Measurements from ENCODE around the gene ABCA1. TPM values are rescaled to one million over a fixed set of nuclear protein-coding genes. Genes with fewer than 3 reads are reported as not detected.

The ABCA1 gene
- total and polyA plus RNA-seq, 2 of the 4 experiments (the other 2 are of a cell fraction): 5.8 to 52.2 TPM

- H3K4me1 ChIP-seq (ENCODE audit: control insufficient read depth, insufficient read depth, low read length): peaks cover 4% of the 10 kb centered on the region; the same call in 1 of the 2 replicates
- no peak overlapping the region for H3K14ac ChIP-seq (replicated peaks; ENCODE audit: low read depth, low read length)
- WGBS, 2 experiments (ENCODE audit: extremely low coverage in 2 of 2, insufficient read length in 1 of 2): no CpG with 5 or more reads among the region's 1 CpG
- ChIA-PET CTCF (no interaction called here), POLR2A (ENCODE audit: unreplicated experiment) (no interaction called here)
- H3K23ac ChIP-seq (ENCODE audit: low read depth, low read length): peak overlapping the region; percentile 44; the same call in 1 of the 2 replicates
- H3K4me2 ChIP-seq (ENCODE audit: low read depth, low read length): no peak overlapping the region
- TF ChIP-seq NFE2L2 (IDR thresholded peaks at IDR 0.05; ENCODE audit: low read depth, low read length): peak; percentile 53
- TF ChIP-seq, protein P1, sequence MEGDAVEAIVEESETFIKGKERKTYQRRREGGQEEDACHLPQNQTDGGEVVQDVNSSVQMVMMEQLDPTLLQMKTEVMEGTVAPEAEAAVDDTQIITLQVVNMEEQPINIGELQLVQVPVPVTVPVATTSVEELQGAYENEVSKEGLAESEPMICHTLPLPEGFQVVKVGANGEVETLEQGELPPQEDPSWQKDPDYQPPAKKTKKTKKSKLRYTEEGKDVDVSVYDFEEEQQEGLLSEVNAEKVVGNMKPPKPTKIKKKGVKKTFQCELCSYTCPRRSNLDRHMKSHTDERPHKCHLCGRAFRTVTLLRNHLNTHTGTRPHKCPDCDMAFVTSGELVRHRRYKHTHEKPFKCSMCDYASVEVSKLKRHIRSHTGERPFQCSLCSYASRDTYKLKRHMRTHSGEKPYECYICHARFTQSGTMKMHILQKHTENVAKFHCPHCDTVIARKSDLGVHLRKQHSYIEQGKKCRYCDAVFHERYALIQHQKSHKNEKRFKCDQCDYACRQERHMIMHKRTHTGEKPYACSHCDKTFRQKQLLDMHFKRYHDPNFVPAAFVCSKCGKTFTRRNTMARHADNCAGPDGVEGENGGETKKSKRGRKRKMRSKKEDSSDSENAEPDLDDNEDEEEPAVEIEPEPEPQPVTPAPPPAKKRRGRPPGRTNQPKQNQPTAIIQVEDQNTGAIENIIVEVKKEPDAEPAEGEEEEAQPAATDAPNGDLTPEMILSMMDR (conservative IDR thresholded peaks at IDR 0.05; ENCODE audit: low read depth, low read length): no peak
- H3K9me3 ChIP-seq (ENCODE audit: control insufficient read depth, insufficient read depth, low read length): no peaks in the 10 kb centered on the region
- no peak overlapping the region for H2BK20ac ChIP-seq (ENCODE audit: low read depth, low read length)
- no peaks in the 10 kb centered on the region for H3K79me1 ChIP-seq (ENCODE audit: low read depth in 1 of 2, low read length in 2 of 2)
- no peak overlapping the region for H3K27ac ChIP-seq (ENCODE audit: insufficient read depth, low read length)
- no peak overlapping the region for H2BK5ac ChIP-seq (ENCODE audit: low read depth, low read length, poor library complexity, severe bottlenecking)
- DNase-seq (no peak), ATAC-seq (ENCODE audit: low read depth) (no peak)
- no TSS peak for BruUV-seq (replicated peaks)
- no peak overlapping the region for H3K4ac ChIP-seq (ENCODE audit: low read depth, low read length)
- H4K5ac ChIP-seq (ENCODE audit: low read depth, low read length): no peak overlapping the region
- H3K9ac ChIP-seq (ENCODE audit: low read depth, low read length): no peak overlapping the region
- dilution Hi-C loops (cut with HindIII; ENCODE audit: low sequenced_read_pairs, unreplicated experiment) (no loop called here), in situ Hi-C loops (cut with MboI; ENCODE audit: low sequenced_read_pairs) (no loop called here), intact Hi-C loops (cut with micrococcal nuclease) (no loop called here)
- no peak overlapping the region for H3K4me3 ChIP-seq (ENCODE audit: insufficient read depth, low read depth, low read length)
- H2AFZ ChIP-seq (replicated peaks; ENCODE audit: low read length, poor library complexity): no peak overlapping the region
- H3K9me1 ChIP-seq (ENCODE audit: insufficient read depth, low read length): no peaks in the 10 kb centered on the region
- no peak overlapping the region for H4K8ac ChIP-seq (ENCODE audit: low read depth in 2 of 2, low read length in 2 of 2)
- no peaks in the 10 kb centered on the region for H3K27me3 ChIP-seq (ENCODE audit: control insufficient read depth, insufficient read depth, low read length)
- no peak overlapping the region for H2BK120ac ChIP-seq (ENCODE audit: low read depth, low read length)
- H4K91ac ChIP-seq (ENCODE audit: insufficient read depth, low read depth, low read length): no peak overlapping the region
- no peak overlapping the region for H2AK9ac ChIP-seq (replicated peaks; ENCODE audit: low read depth, low read length, poor library complexity)
- H3K36me3 ChIP-seq (ENCODE audit: control insufficient read depth, insufficient read depth, low read length): no peaks in the 10 kb centered on the region
- no peak overlapping the region for H2AK5ac ChIP-seq (ENCODE audit: low read depth, low read length)
- H4K20me1 ChIP-seq (ENCODE audit: insufficient read depth, low read length): no peaks in the 10 kb centered on the region
- no peak overlapping the region for H3K18ac ChIP-seq (ENCODE audit: low read depth, low read length)
- H3K56ac ChIP-seq (ENCODE audit: extremely low read depth, insufficient read depth, low read length): no peak overlapping the region
- 0 out of 3 replicates have a peak overlapping the region, but pooled peaks have one; percentile 1 for H2BK15ac ChIP-seq (ENCODE audit: low read depth, low read length)
Observed at GRCh38 chr9:104941597-104941996, 13.6 kb upstream of the ABCA1 start.
